ENCODE results near the gene ERC1.

ERC1 gene

DNA sequence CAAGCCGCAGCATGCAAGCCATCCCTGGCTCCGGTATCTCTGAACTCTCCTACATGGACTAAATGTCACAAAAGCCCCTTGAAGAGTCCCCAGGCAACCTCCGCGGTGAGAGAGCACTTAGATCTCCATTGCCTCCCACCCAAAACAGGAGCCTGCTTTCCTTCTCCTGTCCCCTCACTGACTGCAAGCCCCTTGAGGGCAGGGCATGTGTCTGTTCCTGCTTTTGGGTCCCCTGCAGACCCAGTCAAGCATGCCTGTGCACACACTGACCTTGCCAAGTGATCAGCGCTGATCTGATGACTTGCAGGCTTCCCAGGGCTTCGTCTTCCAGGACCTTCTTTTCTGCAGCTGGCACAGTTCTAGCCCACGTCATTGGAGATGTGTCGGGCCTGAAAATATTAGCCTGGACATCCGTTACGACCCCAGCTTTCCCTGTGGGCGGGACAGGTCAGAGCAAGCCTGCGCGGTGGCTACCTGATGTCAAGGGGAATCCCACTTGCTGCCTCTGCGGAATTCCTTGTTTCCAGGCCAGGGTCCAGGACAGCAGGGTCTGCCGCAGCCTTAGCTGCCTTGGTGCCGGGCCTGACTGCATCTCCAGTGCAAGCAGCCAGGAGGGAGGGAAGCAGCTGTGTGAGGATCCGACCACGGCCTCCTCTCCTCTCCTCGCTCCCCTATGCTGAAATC lies 510.8 kb downstream of the ERC1 start:
- no peak for TF ChIP-seq CTCF (IDR thresholded peaks at IDR 0.05; ENCODE audit: insufficient read depth, low read length, missing control alignments)
- DNase-seq (ENCODE audit: low read depth, low spot score) = no peak
- H3K4me3 ChIP-seq (ENCODE audit: low read depth, low read length) = no peak overlapping the region
- ChIA-PET POLR2A (interaction anchor here (0.6 kb wide), 1 partner anchor 76 kb away, joined by 5 read pairs; no protein-coding TSS in a partner anchor), CTCF (no interaction called here)

GRCh38 chr12:1502379-1502720 lies 511.3 kb downstream of the ERC1 start:
- POLR2A ChIA-PET = no interaction called here
- CTCF ChIA-PET = no interaction called here
- no peak overlapping the region for H3K4me3 ChIP-seq (ENCODE audit: low read depth, low read length)
- DNase-seq (ENCODE audit: low read depth, low spot score) = no peak
- TF ChIP-seq CTCF (IDR thresholded peaks at IDR 0.05; ENCODE audit: insufficient read depth, low read length, missing control alignments) = no peak

GRCh38 chr12:1502831-1503230 lies 511.8 kb downstream of the ERC1 start:
- POLR2A ChIA-PET = no interaction called here
- DNase-seq (ENCODE audit: low read depth, low spot score) = no peak
- TF ChIP-seq CTCF (IDR thresholded peaks at IDR 0.05; ENCODE audit: insufficient read depth, low read length, missing control alignments) = no peak
- CTCF ChIA-PET = no interaction called here
- H3K4me3 ChIP-seq (ENCODE audit: low read depth, low read length) = no peak overlapping the region

- ChIA-PET POLR2A (no interaction called here), CTCF (no interaction called here)
- DNase-seq (ENCODE audit: low read depth, low spot score) = no peak
- no peak for TF ChIP-seq CTCF (IDR thresholded peaks at IDR 0.05; ENCODE audit: insufficient read depth, low read length, missing control alignments)
- no peak overlapping the region for H3K4me3 ChIP-seq (ENCODE audit: low read depth, low read length)
These were observed 512.3 kb downstream of the ERC1 start for GRCh38 chr12:1503281-1503711.

GRCh38 chr12:1504304-1504894 lies 513.4 kb downstream of the ERC1 start:
- TF ChIP-seq CTCF (IDR thresholded peaks at IDR 0.05; ENCODE audit: insufficient read depth, low read length, missing control alignments) = no peak
- H3K4me3 ChIP-seq (ENCODE audit: low read depth, low read length) = no peak overlapping the region
- ChIA-PET POLR2A (no interaction called here), CTCF (interaction anchor here (1.0 kb wide), 1 partner anchor 9 kb away, joined by 4 read pairs; no protein-coding TSS in a partner anchor)
- no peak for DNase-seq (ENCODE audit: low read depth, low spot score)

- no peak for DNase-seq (ENCODE audit: low read depth, low spot score)
- ChIA-PET POLR2A (no interaction called here), CTCF (interaction anchor here (1.0 kb wide), 1 partner anchor 10 kb away, joined by 4 read pairs; no protein-coding TSS in a partner anchor)
- TF ChIP-seq CTCF (IDR thresholded peaks at IDR 0.05; ENCODE audit: insufficient read depth, low read length, missing control alignments) = no peak
- H3K4me3 ChIP-seq (ENCODE audit: low read depth, low read length) = no peak overlapping the region
These were observed 513.9 kb downstream of the ERC1 start for GRCh38 chr12:1504895-1505311.
